ENCODE data around the gene SNU13. TPM values are rescaled to one million over a fixed set of nuclear protein-coding genes. Genes with fewer than 3 reads are reported as not detected.
"Not testable (repeated sequence)": the region's sequence is repeated elsewhere in the genome, so short reads cannot be mapped to it uniquely, and the experiment has no call there.

Gene SNU13
- total RNA-seq, 8 experiments from 2014 or later, result 119 to 227 (median 162) TPM

DNA sequence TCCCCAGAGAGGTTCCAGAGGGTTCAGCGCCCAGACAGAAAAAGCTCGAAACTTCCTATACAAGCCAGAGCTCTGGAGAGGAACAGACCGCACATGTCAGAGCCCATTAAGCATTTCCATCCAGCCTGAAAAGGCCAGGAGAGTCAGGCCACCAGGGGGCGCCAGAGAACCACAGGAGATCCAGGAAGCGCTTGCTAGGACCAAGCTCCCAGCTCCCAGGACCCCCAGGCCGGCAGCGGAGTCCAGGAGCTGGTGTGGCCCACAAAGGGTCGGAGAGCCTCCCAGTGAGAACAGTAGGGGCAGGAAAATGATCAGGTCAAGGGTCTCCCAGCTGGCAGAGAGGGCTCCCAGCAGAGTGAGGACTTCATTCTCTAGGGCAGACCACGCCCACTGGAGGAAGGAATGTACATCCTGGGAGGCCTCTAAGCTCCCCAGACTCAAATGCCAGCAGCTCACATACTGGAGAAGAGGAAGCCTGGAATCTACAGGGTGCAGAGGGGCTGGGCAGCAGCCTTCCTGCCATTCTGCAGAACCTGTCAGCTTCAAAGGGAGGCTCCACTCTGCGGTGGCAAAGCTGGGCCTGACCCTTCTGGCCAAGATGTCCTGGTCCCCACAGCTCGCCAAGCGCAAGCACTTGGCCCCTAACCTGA is 8.6 kb upstream of the SNU13 start:
- Histone ChIP-seq H3K27ac (no peak overlapping the region), H3K4me1 (replicated peaks in 1 of 2) (peaks cover 4 to 8% of the 10 kb centered on the region in 2 donors), H3K4me3 (no peak overlapping the region)
- in situ Hi-C loops (cut with MboI; ENCODE audit: low pct_unique_long_range_greater_than_20kb in 2 of 9, low sequenced_read_pairs in 9 of 9, unreplicated experiment in 9 of 9), result loop anchor here in 7 of 9 experiments (10.0 to 25.0 kb wide), 2 partner anchors 240 to 248 kb away; partner anchors contain the start of genes CENPM (in 7 of the 7) and TNFRSF13C (in 1 of the 7)
- WGBS, 10 experiments, result 0 to 84% (median 8%) methylated on average over 1 to 11 of the region's 12 CpGs; no CpG with 5 or more reads in 3 of the 10 experiments
- ATAC-seq (replicated peaks in 6 of 8), result peak; percentile 89 to 97 (median 92)

DNA sequence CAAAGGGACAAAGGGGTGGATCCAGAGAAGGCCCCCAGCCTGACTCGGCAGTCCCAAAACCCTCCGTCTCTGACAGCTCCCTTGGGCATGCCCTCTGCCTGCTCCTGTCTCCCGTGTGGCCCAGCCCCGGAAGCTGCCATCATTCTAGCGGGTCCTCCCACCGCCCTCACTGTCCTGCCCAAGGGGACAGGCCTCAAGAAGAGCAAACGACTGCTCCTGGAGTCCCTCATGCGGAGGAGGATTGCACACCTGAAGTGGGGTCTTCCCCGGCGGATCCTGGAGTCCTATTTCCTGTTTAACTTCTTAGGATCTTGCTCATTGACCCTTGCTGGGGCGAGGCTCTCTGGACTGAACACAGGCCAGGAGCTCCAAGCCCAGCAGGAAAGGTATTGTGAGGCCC is 8.0 kb upstream of the SNU13 start:
- ATAC-seq (replicated peaks in 6 of 8), result peak in 5 of 8 experiments; percentile 6 to 32 (median 13)
- H3K4me3 ChIP-seq, result no peak overlapping the region
- H3K4me1 ChIP-seq (replicated peaks in 1 of 2), result peaks cover 4 to 8% of the 10 kb centered on the region in 2 donors
- in situ Hi-C loops (cut with MboI; ENCODE audit: low pct_unique_long_range_greater_than_20kb in 2 of 9, low sequenced_read_pairs in 9 of 9, unreplicated experiment in 9 of 9), result loop anchor here in 7 of 9 experiments (10.0 to 25.0 kb wide), 2 partner anchors 241 to 248 kb away; partner anchors contain the start of genes CENPM (in 7 of the 7) and TNFRSF13C (in 1 of the 7)
- 17 to 100% (median 67%) methylated on average over 1 to 7 of the region's 11 CpGs; no CpG with 5 or more reads in 4 of the 10 experiments for WGBS, 10 experiments
- H3K27ac ChIP-seq, result no peak overlapping the region

DNA sequence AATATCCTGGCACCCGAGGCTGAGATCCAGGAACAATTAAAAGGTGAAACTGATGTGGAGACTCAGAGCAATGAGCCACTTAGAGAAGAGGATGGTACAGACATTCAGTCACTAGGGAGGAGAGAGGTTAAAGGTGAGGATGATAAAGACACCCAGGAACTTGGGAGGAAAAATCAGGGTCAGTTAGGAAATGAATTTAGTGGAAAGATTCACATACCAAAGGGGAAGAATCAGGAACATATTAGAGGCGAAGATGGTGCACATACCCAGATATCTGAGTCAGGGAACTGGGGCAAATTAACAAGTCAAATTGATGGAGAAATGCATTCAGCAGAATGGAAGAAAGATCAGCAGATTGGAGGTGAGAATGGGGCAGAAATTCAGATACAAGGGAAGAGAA is 6.5 kb upstream of the SNU13 start:
- WGBS, 10 experiments, result 4 to 89% (median 57%) methylated on average over 1 to 2 of the region's 2 CpGs; no CpG with 5 or more reads in 2 of the 10 experiments
- Histone ChIP-seq H3K4me1 (replicated peaks in 1 of 2) (peaks cover 4 to 8% of the 10 kb centered on the region in 2 donors), H3K4me3 (no peak overlapping the region), H3K27ac (no peak overlapping the region)
- in situ Hi-C loops (cut with MboI; ENCODE audit: low pct_unique_long_range_greater_than_20kb in 2 of 9, low sequenced_read_pairs in 9 of 9, unreplicated experiment in 9 of 9), result loop anchor here in 7 of 9 experiments (10.0 to 25.0 kb wide), 2 partner anchors 242 to 250 kb away; partner anchors contain the start of genes CENPM (in 7 of the 7) and TNFRSF13C (in 1 of the 7)
- peak in 2 of 8 experiments; percentile 6 to 11 for ATAC-seq (replicated peaks in 6 of 8)

DNA sequence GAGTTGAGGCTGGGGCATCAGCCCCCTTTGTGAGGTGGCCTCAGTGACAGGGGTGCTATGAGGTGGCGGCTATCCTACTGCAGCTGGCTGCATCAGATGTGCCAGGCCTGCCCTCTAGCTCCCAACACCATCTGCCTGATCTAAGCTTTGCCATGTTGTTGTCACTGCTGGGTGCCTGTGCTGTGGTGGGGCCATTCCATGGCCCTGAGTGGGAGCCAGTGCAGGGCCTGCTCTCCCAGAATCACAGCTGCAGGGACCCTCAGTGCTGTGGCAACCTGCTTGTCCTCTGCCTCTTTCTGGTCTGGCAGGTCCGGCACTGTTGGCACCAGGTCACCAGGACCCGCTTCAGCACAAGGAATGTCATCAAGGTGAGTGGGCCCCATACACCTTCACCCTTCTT is 1.8 kb upstream of the SNU13 start:
- Histone ChIP-seq H3K4me1 (replicated peaks in 1 of 2) (peaks cover 5 to 8% of the 10 kb centered on the region in 2 donors), H3K27ac (no peak overlapping the region), H3K4me3 (no peak overlapping the region)
- in situ Hi-C loops (cut with MboI; ENCODE audit: low pct_unique_long_range_greater_than_20kb in 2 of 9, low sequenced_read_pairs in 9 of 9, unreplicated experiment in 9 of 9), result loop anchor here in 7 of 9 experiments (10.0 to 25.0 kb wide), 2 partner anchors 247 to 254 kb away; partner anchors contain the start of genes CENPM (in 7 of the 7) and TNFRSF13C (in 1 of the 7)
- no peak for ATAC-seq (replicated peaks in 6 of 8)
- WGBS, 10 experiments, result 100% methylated on average over 1 to 2 of the region's 3 CpGs; no CpG with 5 or more reads in 7 of the 10 experiments

DNA sequence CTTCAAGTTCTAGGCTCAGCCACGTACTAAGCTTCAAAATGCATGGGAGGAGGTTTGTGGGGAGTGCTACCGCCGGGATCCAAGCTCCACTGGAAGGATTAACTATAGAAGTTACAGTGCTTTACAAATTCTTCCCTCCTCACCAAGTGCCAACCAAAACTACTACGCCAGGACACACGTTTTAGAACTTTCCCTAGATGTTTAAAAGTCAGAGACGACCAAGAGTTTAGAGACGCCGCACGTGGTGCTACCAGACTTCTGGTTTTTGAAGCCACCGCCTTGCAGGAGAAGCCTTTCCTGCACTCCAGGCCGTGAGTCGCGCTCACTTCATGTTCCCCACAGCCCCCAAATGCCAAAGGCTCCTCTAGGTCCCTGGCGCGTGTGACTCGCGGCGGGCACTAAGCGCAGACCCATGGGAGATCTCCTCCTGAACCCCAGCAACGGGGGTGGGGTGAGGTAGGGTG is 734 bp downstream of the SNU13 start:
- ATAC-seq (replicated peaks in 6 of 8), result peak; percentile 13 to 34 (median 14)
- 0 to 13% (median 1%) methylated on average over 2 to 14 of the region's 20 CpGs; no CpG with 5 or more reads in 2 of the 10 experiments for WGBS, 10 experiments
- in situ Hi-C loops (cut with MboI; ENCODE audit: low pct_unique_long_range_greater_than_20kb in 2 of 9, low sequenced_read_pairs in 9 of 9, unreplicated experiment in 9 of 9), result loop anchor here in 1 of 9 experiments (25.0 kb wide), 1 partner anchor 249 kb away; the partner anchor contains the start of genes CENPM and TNFRSF13C
- peak overlapping the region; percentile 63 to 92 for H3K27ac ChIP-seq
- H3K4me1 ChIP-seq (replicated peaks in 1 of 2), result peaks cover 5 to 8% of the 10 kb centered on the region in 2 donors
- H3K4me3 ChIP-seq, result peak overlapping the region; percentile 67 to 79 (median 74)

DNA sequence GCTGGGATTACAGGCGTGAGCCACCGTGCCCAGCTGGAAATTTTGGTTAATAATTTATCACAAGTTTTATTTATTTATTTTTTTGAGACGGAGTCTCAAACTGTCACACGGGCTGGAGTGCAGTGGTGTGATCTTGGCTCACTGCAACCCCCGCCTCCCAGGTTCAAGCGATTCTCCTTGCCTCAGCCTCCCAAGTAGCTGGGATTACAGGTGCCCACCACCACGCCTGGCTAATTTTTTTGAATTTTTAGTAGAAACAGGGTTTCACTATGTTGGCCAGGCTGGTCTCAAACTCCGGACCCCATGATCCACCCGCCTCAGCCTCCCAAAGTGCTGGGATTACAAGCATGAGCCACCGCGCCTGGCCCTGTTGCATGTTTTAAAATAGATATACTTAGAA is 1.8 kb downstream of the SNU13 start:
- 89 to 100% (median 96%) methylated on average over 1 to 9 of the region's 11 CpGs; no CpG with 5 or more reads in 3 of the 10 experiments for WGBS, 10 experiments
- H3K4me1 ChIP-seq (replicated peaks in 1 of 2); ATAC-seq (replicated peaks in 6 of 8); H3K27ac ChIP-seq: not testable (repeated sequence)
- in situ Hi-C loops (cut with MboI; ENCODE audit: low pct_unique_long_range_greater_than_20kb in 2 of 9, low sequenced_read_pairs in 9 of 9, unreplicated experiment in 9 of 9), result loop anchor here in 1 of 9 experiments (25.0 kb wide), 1 partner anchor 250 kb away; the partner anchor contains the start of genes CENPM and TNFRSF13C
- peak overlapping the region in 1 of 5 donors; percentile 78 for H3K4me3 ChIP-seq

DNA sequence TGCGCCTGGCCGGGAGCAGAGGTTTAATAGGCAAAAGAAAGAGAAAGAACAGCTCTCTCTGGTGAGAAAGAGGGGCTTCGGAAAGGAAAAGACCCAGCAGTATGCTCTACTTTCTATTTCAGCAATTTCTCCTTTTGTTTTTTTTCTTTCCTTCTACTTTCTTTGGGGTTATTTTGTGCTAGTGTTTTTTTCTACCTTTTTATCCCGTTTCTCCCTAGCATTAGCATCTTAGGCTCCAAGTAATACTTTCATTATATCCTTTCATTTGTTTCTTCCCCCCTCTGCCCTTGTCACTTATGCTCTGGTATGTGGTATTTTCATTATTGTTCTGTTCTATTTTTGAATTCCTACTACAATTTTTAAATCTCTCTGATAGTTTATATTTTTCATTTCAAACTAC is 4.5 kb downstream of the SNU13 start:
- no peak overlapping the region for H3K4me3 ChIP-seq
- WGBS, 10 experiments, result 44 to 96% (median 80%) methylated on average over 1 to 4 of the region's 4 CpGs
- H3K27ac ChIP-seq, result no peak overlapping the region

DNA sequence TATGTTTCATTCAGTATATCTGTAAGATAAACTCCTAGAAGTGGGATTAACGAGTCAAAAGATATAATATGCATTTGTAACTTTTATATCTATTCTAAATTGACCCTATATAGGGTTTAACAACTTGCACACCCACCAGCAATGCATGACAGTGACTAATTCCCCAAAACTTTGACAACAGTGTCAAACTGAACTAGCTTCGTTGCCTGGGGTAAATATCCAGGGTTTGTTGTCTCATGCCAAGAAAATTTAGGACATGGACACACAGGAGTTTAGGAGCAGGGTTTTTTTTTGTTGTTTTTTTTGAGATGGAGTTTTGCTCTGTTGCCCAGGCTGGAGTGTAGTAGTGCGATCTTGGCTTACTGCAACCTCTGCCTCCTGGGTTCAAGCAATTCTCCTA is 5.1 kb downstream of the SNU13 start:
- 67 to 100% (median 84%) methylated on average over 1 to 3 of the region's 3 CpGs; no CpG with 5 or more reads in 2 of the 10 experiments for WGBS, 10 experiments
- no peak overlapping the region for H3K27ac ChIP-seq
- no peak for ATAC-seq (replicated peaks in 6 of 8)
- in situ Hi-C loops (cut with MboI; ENCODE audit: low pct_unique_long_range_greater_than_20kb in 2 of 9, low sequenced_read_pairs in 9 of 9, unreplicated experiment in 9 of 9), result loop anchor here in 1 of 9 experiments (25.0 kb wide), 1 partner anchor 254 kb away; the partner anchor contains the start of genes CENPM and TNFRSF13C
- H3K4me1 ChIP-seq (replicated peaks in 1 of 2), result peaks cover 0 to 5% of the 10 kb centered on the region in 2 donors
- no peak overlapping the region for H3K4me3 ChIP-seq

More for the DNA sequence above, 4.5 kb downstream of the SNU13 start:
- no peak for ATAC-seq (replicated peaks in 6 of 8)
- in situ Hi-C loops (cut with MboI; ENCODE audit: low pct_unique_long_range_greater_than_20kb in 2 of 9, low sequenced_read_pairs in 9 of 9, unreplicated experiment in 9 of 9), result loop anchor here in 1 of 9 experiments (25.0 kb wide), 1 partner anchor 253 kb away; the partner anchor contains the start of genes CENPM and TNFRSF13C
- peaks cover under 1 to 5% of the 10 kb centered on the region in 2 donors for H3K4me1 ChIP-seq (replicated peaks in 1 of 2)

DNA sequence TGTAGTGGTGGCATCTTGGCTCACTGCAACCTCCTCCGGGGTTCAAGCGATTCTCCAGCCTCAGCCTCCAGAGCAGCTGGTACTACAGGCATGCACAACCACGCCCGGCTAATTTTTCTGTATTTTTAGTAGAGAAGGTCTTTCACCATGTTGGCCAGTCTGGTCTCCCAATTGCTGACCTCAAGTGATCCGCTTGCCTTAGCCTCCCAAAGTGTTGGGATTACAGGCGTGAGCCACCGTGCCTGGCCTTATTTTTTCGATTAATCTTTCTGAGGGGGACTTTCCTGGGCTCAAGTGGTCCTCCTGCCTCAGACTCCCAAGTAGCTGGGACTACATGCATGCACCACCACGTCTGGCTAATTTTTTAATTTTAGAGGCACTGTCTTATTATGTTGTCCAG is 5.6 kb downstream of the SNU13 start:
- no peak for ATAC-seq (replicated peaks in 6 of 8)
- in situ Hi-C loops (cut with MboI; ENCODE audit: low pct_unique_long_range_greater_than_20kb in 2 of 9, low sequenced_read_pairs in 9 of 9, unreplicated experiment in 9 of 9), result loop anchor here in 1 of 9 experiments (25.0 kb wide), 1 partner anchor 254 kb away; the partner anchor contains the start of genes CENPM and TNFRSF13C
- WGBS, 10 experiments, result 78 to 100% (median 97%) methylated on average over 2 to 8 of the region's 9 CpGs; no CpG with 5 or more reads in 6 of the 10 experiments
- peak overlapping the region; percentile 48 to 63 (median 57) for H3K4me3 ChIP-seq
- peak overlapping the region; percentile 91 to 94 for H3K27ac ChIP-seq
- H3K4me1 ChIP-seq (replicated peaks in 1 of 2), result peaks cover 0 to 5% of the 10 kb centered on the region in 2 donors

DNA sequence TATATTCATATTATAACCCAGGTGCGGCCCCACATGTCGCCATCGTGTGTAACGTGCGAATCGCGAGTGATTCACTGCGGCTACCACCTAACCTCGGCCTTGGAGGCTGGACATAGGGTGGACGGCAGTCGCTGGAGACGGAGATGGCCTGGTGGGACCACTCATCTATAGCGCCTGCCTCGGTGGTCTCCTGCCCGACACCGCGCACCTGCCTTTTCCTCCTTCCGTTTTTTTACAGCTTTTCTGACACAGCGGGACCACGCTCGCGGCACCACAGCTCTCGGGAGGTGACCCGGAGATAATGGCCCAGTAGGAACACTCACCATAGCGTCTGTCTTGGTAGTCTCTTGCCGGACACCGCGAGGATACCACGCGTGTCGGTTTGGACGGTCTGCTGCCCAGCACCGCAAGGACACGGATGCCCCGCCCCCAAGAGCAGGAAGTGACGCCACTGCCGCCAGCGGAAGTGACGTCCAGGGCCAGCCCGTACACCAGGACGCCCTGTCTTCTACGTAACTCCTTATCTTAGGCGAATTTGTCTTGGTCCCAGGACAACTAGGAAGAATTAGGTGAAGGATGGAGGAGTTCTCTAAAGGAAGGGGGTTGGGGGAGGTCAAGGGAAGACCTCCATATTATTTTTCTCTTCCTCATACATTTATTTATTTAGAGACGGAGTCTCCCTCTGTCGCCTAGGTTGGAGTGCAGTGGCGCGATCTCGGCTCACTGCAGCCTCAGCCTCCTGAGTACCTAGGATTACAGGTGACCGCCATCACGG is 6.4 kb downstream of the SNU13 start:
- peak overlapping the region; percentile 48 to 63 (median 57) for H3K4me3 ChIP-seq
- H3K4me1 ChIP-seq (replicated peaks in 1 of 2), result no peaks in the 10 kb centered on the region
- peak overlapping the region; percentile 91 to 94 for H3K27ac ChIP-seq
- 20 to 68% (median 43%) methylated on average over 9 to 29 of the region's 50 CpGs; no CpG with 5 or more reads in 1 of the 10 experiments for WGBS, 10 experiments
- peak; percentile 93 to 98 (median 97) for ATAC-seq (replicated peaks in 6 of 8)
- in situ Hi-C loops (cut with MboI; ENCODE audit: low pct_unique_long_range_greater_than_20kb in 2 of 9, low sequenced_read_pairs in 9 of 9, unreplicated experiment in 9 of 9), result loop anchor here in 1 of 9 experiments (25.0 kb wide), 1 partner anchor 255 kb away; the partner anchor contains the start of genes CENPM and TNFRSF13C

DNA sequence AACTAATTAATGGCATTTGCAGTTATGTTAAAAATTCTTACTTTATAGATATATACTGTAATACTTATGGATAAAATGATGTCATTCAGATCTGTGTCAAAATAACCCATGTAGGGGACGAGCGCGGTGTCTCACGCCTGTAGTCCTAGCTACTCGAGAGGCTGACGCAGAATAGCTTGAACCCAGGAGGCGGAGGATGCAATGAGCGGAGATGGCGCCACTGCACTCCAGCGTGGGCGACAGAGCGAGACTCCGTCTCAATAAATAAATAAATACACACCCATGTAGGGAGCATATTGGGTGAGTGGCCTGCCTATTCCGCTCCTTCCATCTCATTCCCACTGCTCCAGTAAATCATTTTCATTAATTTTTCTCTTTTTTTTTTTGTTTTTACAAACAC is 7.1 kb downstream of the SNU13 start:
- peak in 6 of 8 experiments; percentile 3 to 36 (median 15) for ATAC-seq (replicated peaks in 6 of 8)
- 18 to 88% (median 67%) methylated on average over 1 to 14 of the region's 14 CpGs; no CpG with 5 or more reads in 2 of the 10 experiments for WGBS, 10 experiments
- Histone ChIP-seq H3K4me3 (peak overlapping the region; percentile 48 to 63 (median 57)), H3K4me1 (replicated peaks in 1 of 2) (no peaks in the 10 kb centered on the region), H3K27ac (peak overlapping the region in 1 of 2 donors; percentile 94)
- in situ Hi-C loops (cut with MboI; ENCODE audit: low pct_unique_long_range_greater_than_20kb in 2 of 9, low sequenced_read_pairs in 9 of 9, unreplicated experiment in 9 of 9), result loop anchor here in 1 of 9 experiments (25.0 kb wide), 1 partner anchor 256 kb away; the partner anchor contains the start of genes CENPM and TNFRSF13C

DNA sequence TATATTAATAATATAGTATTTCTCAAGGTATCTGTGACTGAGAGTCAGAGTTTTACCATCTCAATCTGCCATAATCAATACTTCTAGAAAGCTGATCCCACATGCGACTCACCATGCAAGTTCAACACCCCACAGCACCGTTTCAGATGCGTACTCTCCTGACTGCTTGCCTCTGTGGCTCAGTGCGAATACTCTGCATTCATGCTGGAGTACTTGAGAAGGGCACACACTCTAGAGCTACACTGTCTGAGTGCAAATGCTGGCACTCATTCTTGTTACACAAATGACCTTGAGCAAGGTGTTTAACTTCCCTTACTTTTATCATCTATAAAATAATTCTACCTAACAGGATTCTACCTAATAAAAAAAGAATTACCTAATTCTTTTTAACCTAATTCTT is 12.5 kb downstream of the SNU13 start:
- no peak for ATAC-seq (replicated peaks in 6 of 8)
- in situ Hi-C loops (cut with MboI; ENCODE audit: low pct_unique_long_range_greater_than_20kb in 2 of 9, low sequenced_read_pairs in 9 of 9, unreplicated experiment in 9 of 9), result loop anchor here in 1 of 9 experiments (25.0 kb wide), 1 partner anchor 261 kb away; the partner anchor contains the start of genes CENPM and TNFRSF13C
- WGBS, 10 experiments, result 83 to 100% (median 96%) methylated on average over 1 to 4 of the region's 4 CpGs; no CpG with 5 or more reads in 3 of the 10 experiments
- no peak overlapping the region for H3K27ac ChIP-seq
- H3K4me1 ChIP-seq (replicated peaks in 1 of 2), result no peaks in the 10 kb centered on the region
- no peak overlapping the region for H3K4me3 ChIP-seq

Measured in motor neuron (in vitro differentiated cells).